ENCODE measurements around the gene P2RY8.
"Not testable (repeated sequence)": the region's sequence is repeated elsewhere in the genome, so short reads cannot be mapped to it uniquely, and the experiment has no call there.

P2RY8 gene

GRCh38 chrX:1488141-1488540 lies 48.8 kb downstream of the P2RY8 start:
- DNase-seq (ENCODE audit: low read depth in 2 of 3, low spot score in 1 of 3): no peak

- DNase-seq (ENCODE audit: low read depth in 2 of 3, low spot score in 1 of 3): no peak
Observed at GRCh38 chrX:1487401-1487800, 49.6 kb downstream of the P2RY8 start.

- no peak for DNase-seq (ENCODE audit: low read depth in 2 of 3, low spot score in 1 of 3)
Observed at GRCh38 chrX:1486749-1487361, 50.1 kb downstream of the P2RY8 start.

GRCh38 chrX:1486177-1486576 lies 50.8 kb downstream of the P2RY8 start:
- DNase-seq (ENCODE audit: low read depth in 2 of 3, low spot score in 1 of 3): no peak

- no peak for DNase-seq (ENCODE audit: low read depth in 2 of 3, low spot score in 1 of 3)
Observed at GRCh38 chrX:1485033-1485432, 52.0 kb downstream of the P2RY8 start.

- DNase-seq (ENCODE audit: low read depth in 2 of 3, low spot score in 1 of 3): no peak
Observed at GRCh38 chrX:1484638-1485019, 52.4 kb downstream of the P2RY8 start.

- no peak for DNase-seq (ENCODE audit: low read depth in 2 of 3, low spot score in 1 of 3)
Observed at GRCh38 chrX:1483843-1484637, 52.9 kb downstream of the P2RY8 start.

- not testable (repeated sequence) for DNase-seq (ENCODE audit: low read depth in 2 of 3, low spot score in 1 of 3)
Observed at GRCh38 chrX:1482530-1482928, 54.5 kb downstream of the P2RY8 start.

GRCh38 chrX:1481636-1482529 lies 55.1 kb downstream of the P2RY8 start:
- DNase-seq (ENCODE audit: low read depth in 2 of 3, low spot score in 1 of 3): peak; percentile 58 to 67 (median 66)

- no peak for DNase-seq (ENCODE audit: low read depth in 2 of 3, low spot score in 1 of 3)
Observed at GRCh38 chrX:1480082-1480785, 56.8 kb downstream of the P2RY8 start.

- no peak for DNase-seq (ENCODE audit: low read depth in 2 of 3, low spot score in 1 of 3)
Observed at GRCh38 chrX:1477801-1478458, 59.1 kb downstream of the P2RY8 start.

GRCh38 chrX:1477229-1477628 lies 59.8 kb downstream of the P2RY8 start:
- DNase-seq (ENCODE audit: low read depth in 2 of 3, low spot score in 1 of 3): no peak

GRCh38 chrX:1476682-1477081 lies 60.3 kb downstream of the P2RY8 start:
- DNase-seq (ENCODE audit: low read depth in 2 of 3, low spot score in 1 of 3): no peak

GRCh38 chrX:1475881-1476280 lies 61.1 kb downstream of the P2RY8 start:
- DNase-seq (ENCODE audit: low read depth in 2 of 3, low spot score in 1 of 3): no peak

- no peak for DNase-seq (ENCODE audit: low read depth in 2 of 3, low spot score in 1 of 3)
Observed at GRCh38 chrX:1475481-1475880, 61.5 kb downstream of the P2RY8 start.

GRCh38 chrX:1474593-1474992 lies 62.4 kb downstream of the P2RY8 start:
- not testable (repeated sequence) for DNase-seq (ENCODE audit: low read depth in 2 of 3, low spot score in 1 of 3)

GRCh38 chrX:1472975-1473374 lies 64.0 kb downstream of the P2RY8 start:
- no peak for DNase-seq (ENCODE audit: low read depth in 2 of 3, low spot score in 1 of 3)

GRCh38 chrX:1468250-1468772 lies 68.7 kb downstream of the P2RY8 start:
- DNase-seq (ENCODE audit: low read depth in 2 of 3, low spot score in 1 of 3): peak; percentile 58 to 68 (median 66)

- DNase-seq (ENCODE audit: low read depth in 2 of 3, low spot score in 1 of 3): no peak
Observed at GRCh38 chrX:1466971-1467561, 69.9 kb downstream of the P2RY8 start.

GRCh38 chrX:1466232-1466661 lies 70.7 kb downstream of the P2RY8 start:
- DNase-seq (ENCODE audit: low read depth in 2 of 3, low spot score in 1 of 3): no peak
